ENCODE measurements around the gene CNTN6.

Gene CNTN6

GRCh38 chr3:1350885-1351284 is 258.1 kb downstream of the CNTN6 start (continued):
- TF ChIP-seq ZNF280C (tag by site-specific recombination; IDR thresholded peaks at IDR 0.05), result no peak
- TF ChIP-seq, protein P1, sequence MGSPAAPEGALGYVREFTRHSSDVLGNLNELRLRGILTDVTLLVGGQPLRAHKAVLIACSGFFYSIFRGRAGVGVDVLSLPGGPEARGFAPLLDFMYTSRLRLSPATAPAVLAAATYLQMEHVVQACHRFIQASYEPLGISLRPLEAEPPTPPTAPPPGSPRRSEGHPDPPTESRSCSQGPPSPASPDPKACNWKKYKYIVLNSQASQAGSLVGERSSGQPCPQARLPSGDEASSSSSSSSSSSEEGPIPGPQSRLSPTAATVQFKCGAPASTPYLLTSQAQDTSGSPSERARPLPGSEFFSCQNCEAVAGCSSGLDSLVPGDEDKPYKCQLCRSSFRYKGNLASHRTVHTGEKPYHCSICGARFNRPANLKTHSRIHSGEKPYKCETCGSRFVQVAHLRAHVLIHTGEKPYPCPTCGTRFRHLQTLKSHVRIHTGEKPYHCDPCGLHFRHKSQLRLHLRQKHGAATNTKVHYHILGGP (tag by site-specific recombination; IDR thresholded peaks at IDR 0.05), result no peak
- no peak for TF ChIP-seq ZNF629 (tag by site-specific recombination; IDR thresholded peaks at IDR 0.05)

DNA sequence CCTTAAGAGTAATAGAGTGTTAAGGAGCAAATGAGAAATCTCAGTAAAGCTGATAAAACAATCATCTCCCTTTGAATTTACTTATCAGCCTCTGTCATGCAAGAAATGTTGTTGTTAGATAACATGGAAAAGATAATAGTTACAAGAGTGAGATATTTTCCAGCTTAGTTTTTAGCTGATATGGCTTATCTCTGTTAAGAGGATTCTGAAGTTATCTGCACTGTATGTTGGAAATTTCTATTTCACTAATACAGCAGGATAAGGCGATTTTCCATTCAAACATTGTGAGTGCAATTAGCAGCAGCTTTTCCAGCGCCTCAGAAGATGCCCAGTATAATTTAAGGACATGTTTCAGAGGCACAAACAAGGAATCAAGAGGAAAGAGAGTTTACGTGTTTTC is 262.9 kb downstream of the CNTN6 start:
- TF ChIP-seq, protein P2, sequence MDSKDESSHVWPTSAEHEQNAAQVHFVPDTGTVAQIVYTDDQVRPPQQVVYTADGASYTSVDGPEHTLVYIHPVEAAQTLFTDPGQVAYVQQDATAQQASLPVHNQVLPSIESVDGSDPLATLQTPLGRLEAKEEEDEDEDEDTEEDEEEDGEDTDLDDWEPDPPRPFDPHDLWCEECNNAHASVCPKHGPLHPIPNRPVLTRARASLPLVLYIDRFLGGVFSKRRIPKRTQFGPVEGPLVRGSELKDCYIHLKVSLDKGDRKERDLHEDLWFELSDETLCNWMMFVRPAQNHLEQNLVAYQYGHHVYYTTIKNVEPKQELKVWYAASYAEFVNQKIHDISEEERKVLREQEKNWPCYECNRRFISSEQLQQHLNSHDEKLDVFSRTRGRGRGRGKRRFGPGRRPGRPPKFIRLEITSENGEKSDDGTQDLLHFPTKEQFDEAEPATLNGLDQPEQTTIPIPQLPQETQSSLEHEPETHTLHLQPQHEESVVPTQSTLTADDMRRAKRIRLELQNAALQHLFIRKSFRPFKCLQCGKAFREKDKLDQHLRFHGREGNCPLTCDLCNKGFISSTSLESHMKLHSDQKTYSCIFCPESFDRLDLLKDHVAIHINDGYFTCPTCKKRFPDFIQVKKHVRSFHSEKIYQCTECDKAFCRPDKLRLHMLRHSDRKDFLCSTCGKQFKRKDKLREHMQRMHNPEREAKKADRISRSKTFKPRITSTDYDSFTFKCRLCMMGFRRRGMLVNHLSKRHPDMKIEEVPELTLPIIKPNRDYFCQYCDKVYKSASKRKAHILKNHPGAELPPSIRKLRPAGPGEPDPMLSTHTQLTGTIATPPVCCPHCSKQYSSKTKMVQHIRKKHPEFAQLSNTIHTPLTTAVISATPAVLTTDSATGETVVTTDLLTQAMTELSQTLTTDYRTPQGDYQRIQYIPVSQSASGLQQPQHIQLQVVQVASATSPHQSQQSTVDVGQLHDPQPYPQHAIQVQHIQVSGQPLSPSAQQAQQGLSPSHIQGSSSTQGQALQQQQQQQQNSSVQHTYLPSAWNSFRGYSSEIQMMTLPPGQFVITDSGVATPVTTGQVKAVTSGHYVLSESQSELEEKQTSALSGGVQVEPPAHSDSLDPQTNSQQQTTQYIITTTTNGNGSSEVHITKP (tag by site-specific recombination; IDR thresholded peaks at IDR 0.05), result no peak
- no peaks in the 10 kb centered on the region for H3K4me1 ChIP-seq (ENCODE audit: control insufficient read depth, insufficient read depth, low read length)
- POLR2A ChIA-PET, result no interaction called here
- CTCF ChIA-PET, result no interaction called here
- no peak overlapping the region for H3K4me3 ChIP-seq (ENCODE audit: low read depth, low read length)
- no peak overlapping the region for H3K27ac ChIP-seq (ENCODE audit: extremely low read depth, low read depth, low read length)
- no peaks in the 10 kb centered on the region for H3K9me3 ChIP-seq (ENCODE audit: control insufficient read depth, insufficient read depth, low read depth, low read length)
- no peaks in the 10 kb centered on the region for H3K36me3 ChIP-seq (ENCODE audit: control insufficient read depth in 2 of 2, insufficient read depth in 1 of 2, low read length in 2 of 2)

DNA sequence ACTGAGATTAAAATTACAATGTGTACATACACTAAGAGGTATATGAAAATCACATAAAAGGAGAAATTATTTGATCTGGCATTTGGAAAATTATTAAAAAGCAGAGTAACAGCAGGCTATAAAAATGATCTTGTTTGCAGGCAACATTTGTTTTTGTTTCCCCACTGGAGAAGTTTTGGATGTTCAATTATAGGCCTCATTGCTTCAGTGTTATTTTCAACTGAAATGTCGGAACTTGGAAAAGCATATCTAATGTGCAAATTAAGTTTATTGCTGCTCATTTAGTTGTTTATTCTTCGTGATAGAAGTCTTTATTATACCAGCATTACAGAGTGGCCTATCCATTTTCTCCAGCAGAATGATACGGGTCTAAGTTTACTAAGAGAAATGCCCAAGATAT is 263.3 kb downstream of the CNTN6 start:
- Histone ChIP-seq H3K4me1 (ENCODE audit: control insufficient read depth, insufficient read depth, low read length) (no peaks in the 10 kb centered on the region), H3K27ac (ENCODE audit: extremely low read depth, low read depth, low read length) (no peak overlapping the region), H3K36me3 (ENCODE audit: control insufficient read depth in 2 of 2, insufficient read depth in 1 of 2, low read length in 2 of 2) (no peaks in the 10 kb centered on the region), H3K4me3 (ENCODE audit: low read depth, low read length) (no peak overlapping the region), H3K9me3 (ENCODE audit: control insufficient read depth, insufficient read depth, low read depth, low read length) (no peaks in the 10 kb centered on the region)
- ChIA-PET POLR2A (no interaction called here), CTCF (no interaction called here)
- TF ChIP-seq ZNF768 (tag by site-specific recombination; IDR thresholded peaks at IDR 0.05), result no peak
- TF ChIP-seq, protein P3, sequence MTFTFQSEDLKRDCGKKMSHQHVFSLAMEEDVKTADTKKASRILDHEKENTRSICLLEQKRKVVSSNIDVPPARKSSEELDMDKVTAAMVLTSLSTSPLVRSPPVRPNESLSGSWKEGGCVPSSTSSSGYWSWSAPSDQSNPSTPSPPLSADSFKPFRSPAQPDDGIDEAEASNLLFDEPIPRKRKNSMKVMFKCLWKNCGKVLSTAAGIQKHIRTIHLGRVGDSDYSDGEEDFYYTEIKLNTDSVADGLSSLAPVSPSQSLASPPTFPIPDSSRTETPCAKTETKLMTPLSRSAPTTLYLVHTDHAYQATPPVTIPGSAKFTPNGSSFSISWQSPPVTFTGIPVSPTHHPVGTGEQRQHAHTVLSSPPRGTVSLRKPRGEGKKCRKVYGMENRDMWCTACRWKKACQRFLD (tag by site-specific recombination; IDR thresholded peaks at IDR 0.05), result no peak
- no peak for TF ChIP-seq BCL11B (tag by site-specific recombination; IDR thresholded peaks at IDR 0.05; ENCODE audit: low read depth)
- TF ChIP-seq ZNF140 (tag by site-specific recombination; IDR thresholded peaks at IDR 0.05), result no peak

GRCh38 chr3:1365528-1365927 is 272.7 kb downstream of the CNTN6 start:
- H3K36me3 ChIP-seq (ENCODE audit: control insufficient read depth in 2 of 2, insufficient read depth in 1 of 2, low read length in 2 of 2), result no peaks in the 10 kb centered on the region
- ChIA-PET CTCF (no interaction called here), POLR2A (no interaction called here)
- H3K4me1 ChIP-seq (ENCODE audit: control insufficient read depth, insufficient read depth, low read length), result no peaks in the 10 kb centered on the region
- H3K4me3 ChIP-seq (ENCODE audit: low read depth, low read length), result no peak overlapping the region
- no peak overlapping the region for H3K27ac ChIP-seq (ENCODE audit: extremely low read depth, low read depth, low read length)
- TF ChIP-seq, protein P4, sequence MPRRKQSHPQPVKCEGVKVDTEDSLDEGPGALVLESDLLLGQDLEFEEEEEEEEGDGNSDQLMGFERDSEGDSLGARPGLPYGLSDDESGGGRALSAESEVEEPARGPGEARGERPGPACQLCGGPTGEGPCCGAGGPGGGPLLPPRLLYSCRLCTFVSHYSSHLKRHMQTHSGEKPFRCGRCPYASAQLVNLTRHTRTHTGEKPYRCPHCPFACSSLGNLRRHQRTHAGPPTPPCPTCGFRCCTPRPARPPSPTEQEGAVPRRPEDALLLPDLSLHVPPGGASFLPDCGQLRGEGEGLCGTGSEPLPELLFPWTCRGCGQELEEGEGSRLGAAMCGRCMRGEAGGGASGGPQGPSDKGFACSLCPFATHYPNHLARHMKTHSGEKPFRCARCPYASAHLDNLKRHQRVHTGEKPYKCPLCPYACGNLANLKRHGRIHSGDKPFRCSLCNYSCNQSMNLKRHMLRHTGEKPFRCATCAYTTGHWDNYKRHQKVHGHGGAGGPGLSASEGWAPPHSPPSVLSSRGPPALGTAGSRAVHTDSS (tag by site-specific recombination; IDR thresholded peaks at IDR 0.05), result no peak
- TF ChIP-seq ZNF248 (tag by site-specific recombination; IDR thresholded peaks at IDR 0.05) (no peak), GFI1B (tag by site-specific recombination; IDR thresholded peaks at IDR 0.05) (no peak), ZNF654 (tag by site-specific recombination; IDR thresholded peaks at IDR 0.05; ENCODE audit: low read depth) (no peak), ZFP41 (tag by site-specific recombination; IDR thresholded peaks at IDR 0.05; ENCODE audit: borderline replicate concordance) (no peak), ZNF221 (tag by site-specific recombination; IDR thresholded peaks at IDR 0.05; ENCODE audit: borderline replicate concordance) (no peak), ZNF701 (tag by site-specific recombination; IDR thresholded peaks at IDR 0.05) (no peak)
- no peaks in the 10 kb centered on the region for H3K9me3 ChIP-seq (ENCODE audit: control insufficient read depth, insufficient read depth, low read depth, low read length)

Measured in HEK293 (cell line).